ENCODE results near the gene IWS1.

GRCh38 chr2:127573298-127573697 is 47.0 kb upstream of the IWS1 start:
- no peak for TF ChIP-seq EZH2 (optimal IDR thresholded peaks at IDR 0.05; ENCODE audit: low read depth, low read length)
- no peak for TF ChIP-seq CTCF (IDR thresholded peaks at IDR 0.05; ENCODE audit: low read length)
- TF ChIP-seq EZH2phosphoT487 (IDR thresholded peaks at IDR 0.05; ENCODE audit: low read length), result no peak
